Activated T-cell treated with anti-CD3 and anti-CD28 coated beads, Interleukin-2, amount 50 U/mL, for 24 hours (primary cell): ENCODE results near the gene MC1R.
A peak's percentile ranks its signal among the peaks of the same experiment; 100 is the strongest.
"Not testable (repeated sequence)": the region's sequence is repeated elsewhere in the genome, so short reads cannot be mapped to it uniquely, and the experiment has no call there.

Experiments
- DNase-seq: peaks from one replicate; pipeline ENCODE4 v3.0.0-alpha.2; 2020
- H3K27ac Mint-ChIP-seq: 2 replicates; pipeline ENCODE4 v1.8.0; 2020; ENCODE audit warnings: mild to moderate bottlenecking, mixed read lengths
- H3K27me3 Mint-ChIP-seq: 2 replicates; pipeline ENCODE4 v1.8.0; 2020; ENCODE audit warnings: mixed read lengths
- H3K36me3 Mint-ChIP-seq: 2 replicates; pipeline ENCODE4 v1.8.0; 2020; ENCODE audit warnings: low read depth, mixed read lengths
- H3K4me1 Mint-ChIP-seq: 2 replicates; pipeline ENCODE4 v1.8.0; 2020; ENCODE audit warnings: low read depth, mixed read lengths
- H3K4me3 Mint-ChIP-seq: 2 replicates; pipeline ENCODE4 v1.8.0; 2020; ENCODE audit warnings: mild to moderate bottlenecking, moderate library complexity, mixed read lengths
- H3K9me3 Mint-ChIP-seq: 2 replicates; pipeline ENCODE4 v1.8.0; 2020; ENCODE audit warnings: mixed read lengths

MC1R gene

DNA sequence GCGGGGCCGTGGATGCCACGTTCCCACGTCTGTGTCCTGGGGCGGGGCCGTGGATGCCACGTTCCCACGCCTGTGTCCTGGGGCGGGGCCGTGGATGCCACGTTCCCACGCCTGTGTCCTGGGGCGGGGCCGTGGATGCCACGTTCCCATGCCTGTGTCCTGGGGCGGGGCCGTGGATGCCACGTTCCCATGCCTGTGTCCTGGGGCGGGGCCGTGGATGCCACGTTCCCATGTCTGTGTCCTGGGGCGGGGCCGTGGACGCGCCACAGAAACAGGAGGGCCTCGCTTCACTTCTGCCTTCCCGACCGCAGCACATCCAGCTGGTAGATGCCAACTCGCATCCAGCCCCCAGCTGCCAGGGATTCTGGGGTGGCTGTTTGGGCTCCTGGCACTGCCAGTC is 15.4 kb downstream of the MC1R start:
- H3K36me3 Mint-ChIP-seq, DNase-seq, H3K4me3 Mint-ChIP-seq, H3K4me1 Mint-ChIP-seq, H3K9me3 Mint-ChIP-seq, H3K27ac Mint-ChIP-seq: not testable (repeated sequence)
- H3K27me3 Mint-ChIP-seq: peaks cover 13% of the 10 kb centered on the region

DNA sequence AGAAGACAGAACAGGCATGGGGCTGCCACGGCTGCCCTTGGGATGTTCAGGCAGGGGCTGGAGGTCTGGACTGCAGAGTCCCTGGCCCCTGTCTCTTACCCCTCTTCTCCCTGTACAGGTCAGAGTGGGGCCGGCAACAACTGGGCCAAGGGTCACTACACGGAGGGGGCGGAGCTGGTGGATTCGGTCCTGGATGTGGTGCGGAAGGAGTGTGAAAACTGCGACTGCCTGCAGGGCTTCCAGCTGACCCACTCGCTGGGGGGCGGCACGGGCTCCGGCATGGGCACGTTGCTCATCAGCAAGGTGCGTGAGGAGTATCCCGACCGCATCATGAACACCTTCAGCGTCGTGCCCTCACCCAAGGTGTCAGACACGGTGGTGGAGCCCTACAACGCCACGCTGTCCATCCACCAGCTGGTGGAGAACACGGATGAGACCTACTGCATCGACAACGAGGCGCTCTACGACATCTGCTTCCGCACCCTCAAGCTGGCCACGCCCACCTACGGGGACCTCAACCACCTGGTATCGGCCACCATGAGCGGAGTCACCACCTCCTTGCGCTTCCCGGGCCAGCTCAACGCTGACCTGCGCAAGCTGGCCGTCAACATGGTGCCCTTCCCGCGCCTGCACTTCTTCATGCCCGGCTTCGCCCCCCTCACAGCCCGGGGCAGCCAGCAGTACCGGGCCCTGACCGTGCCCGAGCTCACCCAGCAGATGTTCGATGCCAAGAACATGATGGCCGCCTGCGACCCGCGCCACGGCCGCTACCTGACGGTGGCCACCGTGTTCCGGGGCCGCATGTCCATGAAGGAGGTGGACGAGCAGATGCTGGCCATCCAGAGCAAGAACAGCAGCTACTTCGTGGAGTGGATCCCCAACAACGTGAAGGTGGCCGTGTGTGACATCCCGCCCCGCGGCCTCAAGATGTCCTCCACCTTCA is 16.2 kb downstream of the MC1R start:
- Mint-ChIP-seq H3K9me3 (no peaks in the 10 kb centered on the region), H3K4me1 (no peaks in the 10 kb centered on the region), H3K27me3 (peaks cover 11% of the 10 kb centered on the region), H3K27ac (no peak overlapping the region), H3K36me3 (no peaks in the 10 kb centered on the region), H3K4me3 (no peak overlapping the region)
- no peak for DNase-seq

DNA sequence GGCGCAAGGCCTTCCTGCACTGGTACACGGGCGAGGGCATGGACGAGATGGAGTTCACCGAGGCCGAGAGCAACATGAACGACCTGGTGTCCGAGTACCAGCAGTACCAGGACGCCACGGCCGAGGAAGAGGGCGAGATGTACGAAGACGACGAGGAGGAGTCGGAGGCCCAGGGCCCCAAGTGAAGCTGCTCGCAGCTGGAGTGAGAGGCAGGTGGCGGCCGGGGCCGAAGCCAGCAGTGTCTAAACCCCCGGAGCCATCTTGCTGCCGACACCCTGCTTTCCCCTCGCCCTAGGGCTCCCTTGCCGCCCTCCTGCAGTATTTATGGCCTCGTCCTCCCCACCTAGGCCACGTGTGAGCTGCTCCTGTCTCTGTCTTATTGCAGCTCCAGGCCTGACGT is 17.0 kb downstream of the MC1R start:
- H3K36me3 Mint-ChIP-seq, H3K9me3 Mint-ChIP-seq, H3K4me3 Mint-ChIP-seq, H3K27me3 Mint-ChIP-seq, DNase-seq, H3K4me1 Mint-ChIP-seq, H3K27ac Mint-ChIP-seq: not testable (repeated sequence)

DNA sequence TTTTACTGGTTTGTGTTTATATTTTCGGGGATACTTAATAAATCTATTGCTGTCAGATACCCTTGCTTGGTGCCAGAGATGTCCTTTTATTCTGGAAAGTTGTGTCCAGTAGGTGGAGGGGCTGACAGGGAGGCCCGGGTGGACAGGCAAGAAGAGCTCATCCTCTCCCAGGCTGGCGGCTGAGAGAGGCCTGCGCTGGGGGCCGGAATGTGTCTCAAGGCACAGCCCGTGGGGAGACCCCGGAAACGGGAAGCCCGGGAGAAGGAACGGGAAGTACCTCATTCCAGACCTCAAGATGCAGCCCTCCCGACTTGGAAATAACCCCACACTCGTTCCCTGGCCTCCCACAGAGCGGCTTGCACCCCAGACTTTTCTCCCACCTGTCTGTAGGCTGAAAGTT is 17.4 kb downstream of the MC1R start:
- no peak for DNase-seq
- Mint-ChIP-seq H3K4me1 (no peaks in the 10 kb centered on the region), H3K9me3 (no peaks in the 10 kb centered on the region), H3K36me3 (no peaks in the 10 kb centered on the region), H3K4me3 (no peak overlapping the region), H3K27me3 (peaks cover 6% of the 10 kb centered on the region), H3K27ac (no peak overlapping the region)

DNA sequence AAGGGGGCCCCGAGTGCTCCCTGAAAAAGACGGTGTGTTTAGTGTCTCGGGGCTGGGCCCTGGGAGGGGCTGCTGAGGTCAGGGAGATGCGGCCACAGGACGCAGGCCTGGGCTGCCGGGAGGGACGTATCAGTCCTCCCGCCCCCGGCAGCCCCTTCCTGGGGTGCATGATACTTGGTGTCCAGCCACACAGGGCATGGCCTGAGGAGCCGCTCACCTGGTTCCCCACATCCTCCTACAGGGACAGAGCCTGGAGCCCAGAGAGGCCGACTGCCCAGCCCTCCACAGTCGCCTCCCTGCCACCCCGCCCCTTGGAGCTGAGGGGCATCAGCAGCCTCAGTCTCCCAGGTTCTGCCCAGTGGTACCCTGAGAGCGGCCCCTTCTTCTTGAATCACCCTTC is 17.8 kb downstream of the MC1R start:
- H3K27ac Mint-ChIP-seq: no peak overlapping the region
- DNase-seq: no peak
- no peaks in the 10 kb centered on the region for H3K4me1 Mint-ChIP-seq
- no peaks in the 10 kb centered on the region for H3K36me3 Mint-ChIP-seq
- no peaks in the 10 kb centered on the region for H3K9me3 Mint-ChIP-seq
- H3K4me3 Mint-ChIP-seq: no peak overlapping the region
- peaks cover 4% of the 10 kb centered on the region for H3K27me3 Mint-ChIP-seq

DNA sequence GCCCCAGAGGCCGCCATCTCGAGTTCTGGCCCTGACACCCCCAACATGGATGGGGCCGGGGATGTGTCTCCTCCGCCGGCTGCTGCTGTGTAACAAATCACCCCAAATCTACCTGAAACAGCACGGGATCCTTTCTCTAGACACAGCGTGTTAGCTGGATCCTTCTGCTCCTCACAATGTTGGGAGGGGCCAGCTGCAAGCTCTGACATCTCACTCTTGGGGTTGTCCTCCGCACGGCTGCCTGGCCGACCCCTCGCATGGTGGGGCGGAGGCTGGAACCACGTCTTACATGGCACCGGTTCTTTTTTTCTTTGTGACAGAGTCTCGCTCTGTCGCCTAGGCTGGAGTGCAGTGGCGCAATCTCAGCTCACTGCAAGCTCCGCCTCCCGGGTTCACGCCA is 18.3 kb downstream of the MC1R start:
- H3K27me3 Mint-ChIP-seq: peaks cover 6% of the 10 kb centered on the region
- no peaks in the 10 kb centered on the region for H3K36me3 Mint-ChIP-seq
- no peak overlapping the region for H3K27ac Mint-ChIP-seq
- H3K4me1 Mint-ChIP-seq: no peaks in the 10 kb centered on the region
- no peaks in the 10 kb centered on the region for H3K9me3 Mint-ChIP-seq
- H3K4me3 Mint-ChIP-seq: no peak overlapping the region
- DNase-seq: no peak

DNA sequence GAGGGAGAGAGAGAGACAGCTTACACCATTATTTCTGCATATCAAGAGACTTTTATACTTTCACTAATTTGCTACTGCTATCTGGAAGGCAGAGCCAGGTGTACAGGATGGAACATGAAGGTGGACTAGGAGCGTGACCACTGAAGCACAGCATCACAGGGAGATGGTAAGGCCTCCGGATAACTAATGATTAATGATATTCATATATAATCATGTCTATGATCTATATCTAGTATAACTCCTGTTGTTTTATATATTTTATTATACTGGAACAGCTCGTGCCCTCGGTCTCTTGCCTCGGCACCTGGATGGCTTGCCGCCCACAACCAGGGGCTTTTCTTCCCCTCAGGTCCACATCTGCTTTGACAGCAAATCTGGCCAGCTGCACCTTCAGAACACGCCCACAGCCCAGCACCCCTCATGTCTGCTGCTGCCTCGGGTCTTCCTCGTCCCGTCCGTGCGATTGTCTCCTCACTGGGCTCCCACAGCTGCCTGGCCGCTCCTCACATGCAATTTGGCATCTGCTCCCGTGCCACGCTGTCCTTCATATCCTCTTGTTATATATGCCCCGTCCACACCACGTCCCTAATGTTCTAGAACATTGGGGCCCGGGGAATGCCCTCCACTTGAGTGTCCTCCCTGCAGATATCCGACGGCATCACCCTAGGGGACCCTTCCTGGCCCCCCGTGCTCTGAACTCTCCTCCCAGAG is 19.7 kb downstream of the MC1R start:
- no peak overlapping the region for H3K4me3 Mint-ChIP-seq
- peaks cover 9% of the 10 kb centered on the region for H3K27me3 Mint-ChIP-seq
- H3K4me1 Mint-ChIP-seq: no peaks in the 10 kb centered on the region
- no peak for DNase-seq
- no peaks in the 10 kb centered on the region for H3K9me3 Mint-ChIP-seq
- H3K36me3 Mint-ChIP-seq: no peaks in the 10 kb centered on the region
- no peak overlapping the region for H3K27ac Mint-ChIP-seq

DNA sequence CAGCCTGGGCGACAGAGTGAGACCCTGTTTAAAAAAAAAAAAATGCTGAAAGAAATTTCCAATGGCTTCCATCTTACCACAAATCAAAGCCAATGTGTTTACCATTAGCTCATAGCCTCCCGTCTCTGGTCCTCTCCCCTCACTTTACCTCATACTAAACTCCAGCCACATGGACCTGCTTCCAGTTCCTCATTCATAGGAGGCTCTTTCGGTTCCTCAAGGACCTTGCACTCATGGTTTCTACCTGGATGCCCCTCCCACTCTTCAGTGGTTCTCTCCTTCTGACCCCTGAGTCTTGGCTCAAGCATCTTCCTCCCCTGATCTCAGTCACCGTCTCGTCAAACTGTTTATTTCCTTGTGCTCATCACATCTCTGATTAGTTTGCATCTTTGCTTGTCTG is 26.1 kb downstream of the MC1R start:
- no peak for DNase-seq
- Mint-ChIP-seq H3K4me1 (peaks cover 12% of the 10 kb centered on the region), H3K4me3 (no peak overlapping the region), H3K9me3 (no peaks in the 10 kb centered on the region), H3K27ac (no peak overlapping the region), H3K36me3 (no peaks in the 10 kb centered on the region), H3K27me3 (peaks cover 39% of the 10 kb centered on the region)

DNA sequence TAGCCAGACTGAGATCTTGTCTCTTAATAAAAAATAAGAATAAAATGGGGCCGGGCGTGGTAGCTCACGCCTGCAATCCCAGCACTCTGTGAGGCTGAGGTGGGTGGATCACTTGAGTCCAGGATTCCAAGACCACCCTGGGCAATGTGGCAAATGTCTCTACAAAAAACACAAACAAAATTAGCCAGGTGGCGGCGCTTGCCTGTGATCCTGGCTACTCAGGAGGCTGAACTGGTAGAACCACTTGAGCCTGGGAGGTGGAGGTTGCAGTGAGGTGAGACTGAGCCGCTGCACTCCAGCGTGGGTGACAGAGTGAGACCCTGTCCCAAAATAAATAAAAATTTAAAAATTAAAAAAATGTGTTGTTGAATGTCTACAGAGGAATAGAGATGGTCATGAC is 27.0 kb downstream of the MC1R start:
- no peak for DNase-seq
- H3K4me3 Mint-ChIP-seq: no peak overlapping the region
- H3K4me1 Mint-ChIP-seq: peaks cover 12% of the 10 kb centered on the region
- no peaks in the 10 kb centered on the region for H3K9me3 Mint-ChIP-seq
- H3K27ac Mint-ChIP-seq: no peak overlapping the region
- H3K27me3 Mint-ChIP-seq: peaks cover 39% of the 10 kb centered on the region
- no peaks in the 10 kb centered on the region for H3K36me3 Mint-ChIP-seq

DNA sequence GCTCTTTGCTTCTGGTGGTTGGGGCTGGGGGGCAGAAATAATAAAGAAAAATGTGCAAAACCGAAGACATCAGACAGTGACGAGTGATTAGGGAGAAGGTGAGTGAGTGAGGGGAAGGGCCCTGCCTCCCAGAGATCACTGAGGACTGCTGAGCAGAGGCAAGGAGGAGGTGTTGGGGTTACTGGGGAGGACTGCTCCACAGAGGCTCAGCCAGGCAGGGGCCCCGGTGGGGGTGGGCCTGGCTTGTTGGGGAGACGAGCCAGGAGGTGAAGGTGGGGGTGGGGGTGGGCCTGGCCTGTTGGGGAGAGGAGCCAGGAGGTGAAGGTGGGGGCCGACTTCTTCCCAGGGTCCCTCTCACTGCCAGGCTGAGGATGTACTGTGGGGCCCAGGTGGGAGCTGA is 27.9 kb downstream of the MC1R start:
- peaks cover 12% of the 10 kb centered on the region for H3K4me1 Mint-ChIP-seq
- no peak overlapping the region for H3K27ac Mint-ChIP-seq
- no peak overlapping the region for H3K4me3 Mint-ChIP-seq
- no peak for DNase-seq
- H3K36me3 Mint-ChIP-seq: no peaks in the 10 kb centered on the region
- no peaks in the 10 kb centered on the region for H3K9me3 Mint-ChIP-seq
- H3K27me3 Mint-ChIP-seq: peaks cover 38% of the 10 kb centered on the region

DNA sequence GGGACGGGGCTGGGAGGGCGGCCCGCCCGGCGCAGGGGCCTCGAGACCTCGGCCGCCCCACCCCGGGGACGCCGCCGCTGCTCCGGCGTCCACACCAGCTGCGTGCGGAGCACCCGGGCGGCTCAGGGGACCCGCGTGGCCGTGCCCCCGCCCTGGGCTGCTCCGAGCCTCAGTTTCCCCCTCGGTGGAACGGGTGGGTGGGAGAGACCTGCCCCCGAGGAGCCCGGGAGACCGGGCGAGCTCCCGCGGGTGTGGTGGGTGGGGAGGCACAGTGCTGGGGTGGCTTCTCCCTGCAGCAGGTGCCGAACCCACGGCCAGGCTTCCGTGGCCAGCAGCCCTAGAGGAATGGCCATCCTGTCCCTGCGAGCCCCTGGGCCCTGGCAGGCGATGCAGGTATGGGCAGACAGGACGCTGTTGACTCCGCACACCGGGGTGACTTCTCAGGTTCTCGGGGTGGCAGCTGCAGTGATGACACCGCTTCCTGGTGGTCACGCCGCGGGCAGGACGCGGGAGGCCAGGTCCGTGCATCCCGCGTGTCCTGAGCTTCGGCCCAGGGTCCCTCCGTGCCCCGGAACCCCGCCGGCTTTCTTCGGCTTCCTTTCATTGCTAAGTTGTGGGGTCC is 30.6 kb downstream of the MC1R start:
- Mint-ChIP-seq H3K9me3 (no peaks in the 10 kb centered on the region), H3K4me1 (peaks cover 12% of the 10 kb centered on the region), H3K4me3 (peak overlapping the region; percentile 75), H3K27ac (peak overlapping the region; percentile 18), H3K36me3 (peaks cover 2% of the 10 kb centered on the region), H3K27me3 (peaks cover 29% of the 10 kb centered on the region)
- no peak for DNase-seq

DNA sequence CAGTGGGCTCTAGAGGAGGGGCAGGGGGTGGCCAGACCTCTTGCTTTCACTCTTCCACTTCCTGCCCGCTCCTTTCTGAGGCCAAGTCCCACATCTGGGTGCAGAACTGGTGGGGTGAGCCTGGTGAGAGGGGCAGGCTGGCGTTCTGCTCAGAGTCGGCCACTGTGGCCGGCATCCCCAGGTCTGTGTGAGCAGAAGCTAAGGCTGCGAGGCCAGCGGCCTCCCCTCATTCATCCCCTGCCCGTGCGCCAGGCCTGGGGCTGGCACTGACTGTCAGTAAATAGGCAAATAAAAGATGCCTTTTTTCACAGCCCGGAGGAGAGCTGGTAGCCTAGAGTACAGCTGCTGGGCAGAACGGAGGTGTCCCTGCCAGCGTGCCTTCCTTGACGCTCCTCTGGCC is 31.1 kb downstream of the MC1R start:
- H3K4me3 Mint-ChIP-seq: peak overlapping the region; percentile 75
- peaks cover 12% of the 10 kb centered on the region for H3K4me1 Mint-ChIP-seq
- peak overlapping the region; percentile 18 for H3K27ac Mint-ChIP-seq
- H3K27me3 Mint-ChIP-seq: peaks cover 27% of the 10 kb centered on the region
- peaks cover 5% of the 10 kb centered on the region for H3K36me3 Mint-ChIP-seq
- no peaks in the 10 kb centered on the region for H3K9me3 Mint-ChIP-seq
- DNase-seq: no peak

DNA sequence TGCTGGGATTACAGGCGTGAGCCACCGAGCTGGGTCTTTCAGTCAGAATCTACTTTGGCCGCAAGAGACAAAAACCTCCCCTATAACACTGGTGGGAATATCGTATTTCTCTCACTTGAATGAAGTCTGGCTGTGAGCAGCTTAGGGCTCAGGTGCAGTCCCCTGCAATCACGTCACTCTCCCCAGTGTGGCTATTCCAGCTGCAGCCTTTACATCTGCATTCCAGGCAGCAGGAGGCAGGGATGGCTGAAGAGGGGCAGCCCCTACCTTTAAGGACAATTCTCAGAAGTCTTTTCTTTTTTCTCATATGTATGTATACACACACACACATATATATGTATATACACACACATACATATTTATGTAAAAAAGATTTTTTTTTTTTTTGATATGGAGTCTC is 32.8 kb downstream of the MC1R start:
- peaks cover 13% of the 10 kb centered on the region for H3K27me3 Mint-ChIP-seq
- H3K36me3 Mint-ChIP-seq: peaks cover 11% of the 10 kb centered on the region
- no peak overlapping the region for H3K4me3 Mint-ChIP-seq
- no peak overlapping the region for H3K27ac Mint-ChIP-seq
- H3K4me1 Mint-ChIP-seq: peaks cover 12% of the 10 kb centered on the region
- H3K9me3 Mint-ChIP-seq: no peaks in the 10 kb centered on the region
- DNase-seq: no peak

DNA sequence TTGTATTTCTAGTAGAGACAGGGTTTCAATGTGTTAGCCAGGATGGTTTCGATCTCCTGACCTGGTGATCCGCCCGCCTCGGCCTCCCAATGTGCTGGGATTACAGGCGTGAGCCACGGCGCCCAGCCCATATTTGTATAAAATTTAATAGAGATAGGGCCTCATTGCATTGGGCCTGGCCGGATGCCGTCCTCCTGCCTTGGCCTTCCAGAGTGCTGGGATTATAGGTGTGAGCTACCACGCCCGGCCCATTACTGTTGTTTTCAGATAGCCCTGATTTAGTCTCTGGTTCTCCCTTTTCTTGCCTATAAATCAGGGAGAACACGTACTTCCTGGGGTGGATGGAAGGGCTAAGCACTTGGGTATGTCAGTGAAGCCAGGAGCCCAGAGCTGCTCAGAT is 33.4 kb downstream of the MC1R start:
- H3K4me3 Mint-ChIP-seq: no peak overlapping the region
- peaks cover 8% of the 10 kb centered on the region for H3K27me3 Mint-ChIP-seq
- H3K36me3 Mint-ChIP-seq: peaks cover 14% of the 10 kb centered on the region
- no peaks in the 10 kb centered on the region for H3K9me3 Mint-ChIP-seq
- peaks cover 12% of the 10 kb centered on the region for H3K4me1 Mint-ChIP-seq
- no peak overlapping the region for H3K27ac Mint-ChIP-seq
- DNase-seq: no peak

DNA sequence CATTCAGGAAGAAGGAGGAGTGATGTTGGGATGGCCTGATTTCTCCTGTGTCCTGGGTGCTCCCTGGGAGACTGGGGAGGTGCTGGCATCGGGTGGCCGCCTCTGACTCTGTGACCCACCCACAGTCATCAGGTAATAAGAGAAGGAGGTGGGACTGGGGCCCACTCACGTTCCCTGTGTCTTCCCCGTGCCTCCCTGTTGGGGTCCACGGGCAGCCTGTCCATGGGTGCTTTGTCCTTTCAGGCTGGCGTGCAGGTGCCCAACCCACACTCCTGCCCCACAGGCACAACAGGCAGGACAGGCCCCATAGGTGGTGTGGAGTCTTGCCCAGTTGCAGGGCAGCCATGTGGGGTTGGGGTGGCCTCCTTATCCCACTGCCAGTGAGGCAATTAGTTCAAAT is 33.9 kb downstream of the MC1R start:
- Mint-ChIP-seq H3K4me1 (peaks cover 11% of the 10 kb centered on the region), H3K27me3 (peaks cover 3% of the 10 kb centered on the region), H3K4me3 (no peak overlapping the region), H3K27ac (no peak overlapping the region), H3K9me3 (no peaks in the 10 kb centered on the region), H3K36me3 (peaks cover 19% of the 10 kb centered on the region)
- DNase-seq: no peak
